Thyroid gland (tissue), 4 donors: ENCODE results near the gene RNF31.

Source experiments
- POLR2A ChIP-seq, 2 donors: fragments of 450-650 bp; IDR thresholded peaks; one replicate each; pipeline ENCODE4 v1.6.1; 2017; ENCODE audit warnings: antibody characterized with exemption in 2 of 2, mild to moderate bottlenecking in 2 of 2, moderate library complexity in 1 of 2
- TF ChIP-seq, protein P1 (sequence below), 6 experiments: fragments of 200-600 bp in 3 of 6; fragments of 450-650 bp in 3 of 6; sonication (generic) in 3 of 6; IDR thresholded peaks; one replicate each; pipeline ENCODE4 v1.5.1; 2016 to 2019; ENCODE audit warnings: antibody characterized with exemption in 6 of 6, mild to moderate bottlenecking in 2 of 6, inconsistent platforms in 1 of 6, moderate library complexity in 1 of 6

DNA sequence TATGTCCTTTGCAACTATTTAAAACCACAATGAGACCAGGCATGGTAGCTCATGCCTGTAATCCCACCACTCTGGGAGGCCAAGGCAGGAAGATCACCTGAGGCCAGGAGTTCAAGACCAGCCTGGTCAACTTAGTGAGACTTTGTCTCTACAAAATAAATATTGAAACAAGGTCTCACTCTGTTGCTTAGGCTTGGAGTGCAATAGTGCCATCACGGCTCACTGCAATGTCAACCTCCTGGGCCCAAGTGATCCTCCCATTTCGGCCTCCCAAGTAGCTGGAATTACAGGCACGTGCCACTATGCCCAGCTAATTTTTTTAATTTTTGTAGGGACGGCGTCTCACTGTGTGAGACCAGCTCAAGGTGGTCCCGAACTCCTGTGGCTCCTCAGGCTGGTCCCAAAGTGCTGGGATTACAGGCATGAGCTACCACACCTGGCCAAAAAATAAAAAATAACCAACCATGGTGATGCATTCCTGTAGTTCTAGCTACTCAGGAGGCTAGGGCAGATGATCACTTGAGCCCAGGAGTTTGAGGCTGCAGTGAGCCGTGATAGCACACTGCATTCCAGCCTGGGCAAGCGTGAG is 17.8 kb upstream of the RNF31 start:
- TF ChIP-seq, protein P1, sequence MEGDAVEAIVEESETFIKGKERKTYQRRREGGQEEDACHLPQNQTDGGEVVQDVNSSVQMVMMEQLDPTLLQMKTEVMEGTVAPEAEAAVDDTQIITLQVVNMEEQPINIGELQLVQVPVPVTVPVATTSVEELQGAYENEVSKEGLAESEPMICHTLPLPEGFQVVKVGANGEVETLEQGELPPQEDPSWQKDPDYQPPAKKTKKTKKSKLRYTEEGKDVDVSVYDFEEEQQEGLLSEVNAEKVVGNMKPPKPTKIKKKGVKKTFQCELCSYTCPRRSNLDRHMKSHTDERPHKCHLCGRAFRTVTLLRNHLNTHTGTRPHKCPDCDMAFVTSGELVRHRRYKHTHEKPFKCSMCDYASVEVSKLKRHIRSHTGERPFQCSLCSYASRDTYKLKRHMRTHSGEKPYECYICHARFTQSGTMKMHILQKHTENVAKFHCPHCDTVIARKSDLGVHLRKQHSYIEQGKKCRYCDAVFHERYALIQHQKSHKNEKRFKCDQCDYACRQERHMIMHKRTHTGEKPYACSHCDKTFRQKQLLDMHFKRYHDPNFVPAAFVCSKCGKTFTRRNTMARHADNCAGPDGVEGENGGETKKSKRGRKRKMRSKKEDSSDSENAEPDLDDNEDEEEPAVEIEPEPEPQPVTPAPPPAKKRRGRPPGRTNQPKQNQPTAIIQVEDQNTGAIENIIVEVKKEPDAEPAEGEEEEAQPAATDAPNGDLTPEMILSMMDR (IDR thresholded peaks at IDR 0.05) = no peak
- TF ChIP-seq POLR2A (IDR thresholded peaks at IDR 0.05) = no peak
